CD8-positive, alpha-beta memory T cell (primary cell): ENCODE measurements around the gene AKT2. TPM values are rescaled to one million over a fixed set of nuclear protein-coding genes. Genes with fewer than 3 reads are reported as not detected.

Source experiments
- CTCF ChIA-PET: fragments of 350-600 bp; sonication (Branson Sonifier 250); formaldehyde crosslinking; loops from one replicate; lab custom pipeline; 2021; ENCODE audit warnings: antibody characterized with exemption; lab: Charles Lee
- POLR2A ChIA-PET: fragments of 350-600 bp; sonication (Branson Sonifier 250); formaldehyde crosslinking; loops from one replicate; lab custom pipeline; 2021; ENCODE audit warnings: antibody characterized with exemption; lab: Charles Lee
- DNase-seq, 5 donors: peaks; one replicate each; pipeline versions ENCODE4 v3.0.0 to v3.0.0-alpha.2; 2020 to 2022; ENCODE audit warnings: mixed read lengths in 1 of 5
- H3K27ac ChIP-seq: one replicate; pipeline ENCODE4 v1.7.0; 2013; ENCODE audit warnings: low read depth, mild to moderate bottlenecking, low read length, moderate library complexity
- H3K27me3 ChIP-seq: 2 replicates; pipeline ENCODE4 v1.7.0; 2013; ENCODE audit warnings: low read length, mild to moderate bottlenecking; ENCODE audit not compliant: insufficient read depth, poor library complexity, severe bottlenecking
- H3K36me3 ChIP-seq: 2 replicates; pipeline ENCODE4 v1.7.0; 2013; ENCODE audit warnings: mild to moderate bottlenecking, low read length, moderate library complexity; ENCODE audit not compliant: insufficient read depth
- H3K4me1 ChIP-seq: 2 replicates; pipeline ENCODE4 v1.7.0; 2013; ENCODE audit warnings: mild to moderate bottlenecking, low read length, moderate library complexity; ENCODE audit not compliant: insufficient read depth
- H3K4me3 ChIP-seq: 2 replicates; pipeline ENCODE4 v1.7.0; 2013; ENCODE audit warnings: mild to moderate bottlenecking, low read length
- H3K9me3 ChIP-seq: 2 replicates; pipeline ENCODE4 v1.7.0; 2013; ENCODE audit warnings: mild to moderate bottlenecking, low read length
- H3K27ac Mint-ChIP-seq, 8 donors: one replicate each; pipeline ENCODE4 v1.8.0; 2020 to 2021; ENCODE audit warnings: mixed read lengths in 8 of 8, mild to moderate bottlenecking in 6 of 8, inconsistent platforms in 3 of 8, moderate library complexity in 3 of 8
- H3K27me3 Mint-ChIP-seq, 2 donors: one replicate each; pipeline ENCODE4 v1.8.0; 2020 to 2021; ENCODE audit warnings: mixed read lengths in 2 of 2, mild to moderate bottlenecking in 1 of 2, moderate library complexity in 1 of 2
- H3K36me3 Mint-ChIP-seq, 3 donors: one replicate each; pipeline ENCODE4 v1.8.0; 2020 to 2021; ENCODE audit warnings: mixed read lengths in 3 of 3, inconsistent platforms in 1 of 3, mild to moderate bottlenecking in 1 of 3
- H3K4me1 Mint-ChIP-seq, 3 donors: one replicate each; pipeline ENCODE4 v1.8.0; 2020 to 2021; ENCODE audit warnings: mixed read lengths in 3 of 3, inconsistent platforms in 1 of 3, mild to moderate bottlenecking in 1 of 3
- H3K4me3 Mint-ChIP-seq, 7 donors: one replicate each; pipeline ENCODE4 v1.8.0; 2020 to 2021; ENCODE audit warnings: mixed read lengths in 7 of 7, mild to moderate bottlenecking in 6 of 7, moderate library complexity in 4 of 7, inconsistent platforms in 2 of 7
- H3K9me3 Mint-ChIP-seq, 5 donors: one replicate each; pipeline ENCODE4 v1.8.0; 2020 to 2022; ENCODE audit warnings: mixed read lengths in 5 of 5, mild to moderate bottlenecking in 3 of 5, moderate library complexity in 2 of 5, inconsistent platforms in 1 of 5
- polyA plus RNA-seq: library from polyadenylated mRNA; unstranded; fragments of 300-500 nt; fragmentation: Illumina TruSeq; gene quantifications from one replicate; pipeline ENCODE4 v1.2.3, GENCODE V29; 2021
- total RNA-seq, 2 experiments: library from RNA; stranded (reverse); gene quantifications; one replicate each; pipeline ENCODE4 v1.2.3, GENCODE V29; 2021

The AKT2 gene
- total and polyA plus RNA-seq, 3 experiments from 2014 or later = 27.0 to 132 (median 124) TPM

DNA sequence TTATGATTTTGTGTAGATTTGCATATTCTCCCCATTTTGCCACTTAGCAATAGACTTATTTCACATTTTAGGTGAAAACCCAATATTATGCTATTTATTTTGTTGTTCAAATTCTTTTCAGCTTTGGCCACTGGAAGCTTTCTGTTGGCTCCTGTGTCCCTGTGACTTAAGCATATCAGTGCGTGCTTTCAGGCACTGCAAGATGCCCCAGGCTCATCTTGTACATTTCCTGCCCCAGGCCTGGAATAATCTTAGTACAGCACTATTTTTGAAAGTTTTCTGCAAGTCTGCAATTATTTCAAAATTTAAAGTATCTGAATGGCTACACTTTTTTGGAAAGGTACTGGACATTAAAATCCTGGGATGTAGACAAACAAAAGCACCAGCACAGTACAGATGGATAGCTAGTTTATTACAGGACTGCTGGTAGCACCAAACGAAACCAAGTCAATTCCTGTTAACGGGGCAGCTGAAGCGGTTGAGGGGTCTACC, 55.2 kb downstream of the AKT2 start:
- Histone ChIP-seq H3K9me3 (no peaks in the 10 kb centered on the region), H3K27me3 (peaks cover 8% of the 10 kb centered on the region), H3K36me3 (no peaks in the 10 kb centered on the region), H3K4me1 (peaks cover 16% of the 10 kb centered on the region), H3K4me3 (no peak overlapping the region), H3K27ac (no peak overlapping the region)
- H3K27me3 Mint-ChIP-seq = peaks cover 14 to 16% of the 10 kb centered on the region in 2 donors
- H3K4me3 Mint-ChIP-seq = no peak overlapping the region
- ChIA-PET POLR2A (no interaction called here), CTCF (no interaction called here)
- peak overlapping the region in 1 of 8 donors; percentile 28 for H3K27ac Mint-ChIP-seq
- H3K9me3 Mint-ChIP-seq = peaks cover 0 to 6% (median 0%) of the 10 kb centered on the region in 5 donors
- peaks cover 9 to 17% (median 14%) of the 10 kb centered on the region in 3 donors for H3K4me1 Mint-ChIP-seq
- H3K36me3 Mint-ChIP-seq = peaks cover 5 to 18% (median 6%) of the 10 kb centered on the region in 3 donors
- no peak for DNase-seq

DNA sequence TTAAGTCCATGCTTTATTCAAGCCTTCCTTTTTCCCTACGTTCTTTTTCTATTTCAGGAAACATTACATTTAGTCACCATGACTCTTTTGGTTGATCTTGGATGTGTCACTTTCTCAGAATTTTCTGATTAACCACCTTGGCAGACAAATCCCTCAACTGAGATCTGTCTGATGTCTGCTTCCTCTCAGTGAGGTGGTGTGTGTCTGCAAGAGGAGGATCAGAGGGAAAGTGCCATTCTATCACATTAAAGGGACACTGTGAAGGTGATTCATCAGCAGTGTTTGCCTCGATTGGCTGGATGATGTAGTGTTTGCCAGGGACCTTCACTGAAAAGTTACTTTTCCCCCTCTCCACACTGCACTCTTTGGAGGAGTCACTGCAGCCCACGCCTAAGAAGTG, 55.7 kb downstream of the AKT2 start:
- Histone ChIP-seq H3K4me1 (peaks cover 16% of the 10 kb centered on the region), H3K4me3 (no peak overlapping the region), H3K27me3 (peaks cover 12% of the 10 kb centered on the region), H3K36me3 (no peaks in the 10 kb centered on the region), H3K27ac (no peak overlapping the region), H3K9me3 (no peaks in the 10 kb centered on the region)
- peaks cover 0 to 8% (median 0%) of the 10 kb centered on the region in 5 donors for H3K9me3 Mint-ChIP-seq
- peaks cover 9 to 17% (median 14%) of the 10 kb centered on the region in 3 donors for H3K4me1 Mint-ChIP-seq
- H3K27ac Mint-ChIP-seq = no peak overlapping the region
- peaks cover 5 to 13% (median 6%) of the 10 kb centered on the region in 3 donors for H3K36me3 Mint-ChIP-seq
- CTCF ChIA-PET = no interaction called here
- no peak for DNase-seq
- peaks cover 19 to 20% of the 10 kb centered on the region in 2 donors for H3K27me3 Mint-ChIP-seq
- H3K4me3 Mint-ChIP-seq = no peak overlapping the region
- POLR2A ChIA-PET = no interaction called here

DNA sequence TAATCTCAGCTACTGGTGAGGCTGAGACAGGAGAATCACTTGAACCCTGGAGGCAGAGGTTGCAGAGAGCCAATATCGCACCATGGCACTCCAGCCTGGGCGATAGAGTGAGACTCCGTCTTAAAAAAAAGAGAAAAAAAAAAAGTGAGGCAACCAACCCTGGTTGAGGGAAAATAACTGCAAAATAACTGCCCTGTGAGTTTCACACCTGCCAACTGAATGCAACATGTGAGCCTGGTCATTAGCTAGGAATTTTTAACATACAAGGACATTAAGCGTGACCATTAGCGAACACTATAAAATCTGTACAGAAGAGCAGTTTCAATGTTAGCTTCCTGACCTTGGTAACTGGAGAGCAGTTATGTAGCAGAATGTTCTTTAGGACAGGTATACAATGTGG, 56.3 kb downstream of the AKT2 start:
- peaks cover 0 to 8% (median 0%) of the 10 kb centered on the region in 5 donors for H3K9me3 Mint-ChIP-seq
- no peak overlapping the region for H3K27ac ChIP-seq
- peaks cover 2 to 6% (median 5%) of the 10 kb centered on the region in 3 donors for H3K36me3 Mint-ChIP-seq
- ChIA-PET CTCF (no interaction called here), POLR2A (interaction anchor here (0.6 kb wide), 1 partner anchor 106 kb away, joined by 6 read pairs; no protein-coding TSS in a partner anchor)
- H3K27ac Mint-ChIP-seq = peak overlapping the region in 1 of 8 donors; percentile 19
- H3K9me3 ChIP-seq = no peaks in the 10 kb centered on the region
- peaks cover 19 to 26% of the 10 kb centered on the region in 2 donors for H3K27me3 Mint-ChIP-seq
- H3K4me1 ChIP-seq = peaks cover 16% of the 10 kb centered on the region
- no peaks in the 10 kb centered on the region for H3K36me3 ChIP-seq
- peaks cover 18% of the 10 kb centered on the region for H3K27me3 ChIP-seq
- H3K4me3 Mint-ChIP-seq = no peak overlapping the region
- no peak for DNase-seq
- no peak overlapping the region for H3K4me3 ChIP-seq
- peaks cover 9 to 17% (median 14%) of the 10 kb centered on the region in 3 donors for H3K4me1 Mint-ChIP-seq

DNA sequence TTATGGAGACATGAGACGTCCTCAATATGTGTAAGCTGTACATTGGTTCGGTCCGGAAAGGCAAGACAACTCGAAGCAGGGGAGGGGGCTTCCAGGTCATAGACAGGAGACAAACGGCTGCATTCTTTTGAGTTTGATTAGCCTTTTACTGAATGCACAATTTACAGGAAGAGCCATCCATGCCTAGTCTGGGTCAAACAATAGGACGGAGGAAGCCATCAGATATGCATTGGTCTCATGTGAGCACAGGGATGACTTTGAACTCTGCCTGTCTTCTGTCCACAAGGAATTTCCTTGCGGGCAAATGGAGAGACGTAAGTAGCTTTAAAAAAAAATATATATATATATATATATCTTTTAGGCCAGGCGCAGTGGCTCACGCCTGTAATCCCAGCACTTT, 56.8 kb downstream of the AKT2 start:
- ChIA-PET POLR2A (interaction anchor here (0.6 kb wide), 1 partner anchor 107 kb away, joined by 6 read pairs; no protein-coding TSS in a partner anchor), CTCF (no interaction called here)
- Mint-ChIP-seq H3K4me3 (no peak overlapping the region), H3K4me1 (peaks cover 9 to 17% (median 17%) of the 10 kb centered on the region in 3 donors), H3K36me3 (peaks cover 2 to 5% (median 2%) of the 10 kb centered on the region in 3 donors), H3K27me3 (peaks cover 22 to 29% of the 10 kb centered on the region in 2 donors), H3K27ac (no peak overlapping the region), H3K9me3 (peaks cover 0 to 8% (median 0%) of the 10 kb centered on the region in 5 donors)
- peaks cover 22% of the 10 kb centered on the region for H3K27me3 ChIP-seq
- peaks cover 19% of the 10 kb centered on the region for H3K4me1 ChIP-seq
- DNase-seq = no peak
- H3K4me3 ChIP-seq = no peak overlapping the region
- no peaks in the 10 kb centered on the region for H3K9me3 ChIP-seq
- H3K27ac ChIP-seq = no peak overlapping the region
- H3K36me3 ChIP-seq = no peaks in the 10 kb centered on the region

DNA sequence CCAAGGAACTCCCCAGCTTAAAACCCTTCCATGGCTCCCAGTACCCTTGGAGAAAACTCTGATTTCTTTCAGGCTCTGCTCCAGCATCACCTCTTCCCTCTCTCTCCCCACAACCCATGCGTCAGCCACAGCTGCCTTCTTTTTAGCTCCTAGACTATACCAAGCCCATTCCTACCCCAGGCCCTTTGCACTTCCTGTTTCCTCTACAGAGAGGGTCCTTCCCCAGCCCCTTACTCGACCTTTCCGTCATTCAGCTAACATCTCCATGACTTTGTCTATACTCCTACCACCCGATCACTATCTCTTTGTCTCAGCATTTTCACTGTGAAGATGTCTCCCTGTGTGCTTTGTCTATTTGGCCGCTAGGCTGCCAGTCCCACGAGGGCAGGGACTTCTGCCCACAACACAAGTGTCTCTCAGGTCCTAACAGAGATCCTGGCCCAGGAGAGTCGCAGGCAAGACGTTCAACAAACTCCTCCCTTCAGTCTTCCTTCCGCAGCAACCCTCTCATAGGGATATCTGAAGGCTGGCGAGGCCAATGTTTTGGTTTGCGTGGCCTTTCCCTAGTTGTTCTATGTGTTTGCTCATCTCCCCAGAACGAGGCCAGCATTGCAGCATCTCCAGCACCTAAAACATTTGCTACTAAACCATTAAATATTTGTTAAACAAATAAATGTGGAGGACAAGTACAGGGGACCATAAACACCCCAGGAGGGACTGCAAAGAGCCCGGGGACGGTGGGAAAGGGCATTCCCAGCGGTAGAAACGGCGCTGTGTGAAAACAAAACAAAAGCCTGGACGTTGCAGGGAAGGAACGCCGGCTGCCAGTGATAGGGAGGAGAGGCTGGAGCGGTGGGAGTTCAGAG, 59.5 kb downstream of the AKT2 start:
- POLR2A ChIA-PET = interaction anchor here (0.5 kb wide), 1 partner anchor 82 kb away, joined by 3 read pairs; no protein-coding TSS in a partner anchor
- Mint-ChIP-seq H3K4me3 (peak overlapping the region in 5 of 7 donors; percentile 2 to 59 (median 45)), H3K4me1 (peaks cover 12 to 22% (median 17%) of the 10 kb centered on the region in 3 donors), H3K9me3 (peaks cover 0 to 8% (median 0%) of the 10 kb centered on the region in 5 donors), H3K27ac (peak overlapping the region in 3 of 8 donors; percentile 21 to 34 (median 22)), H3K36me3 (peaks cover 0 to 5% (median 2%) of the 10 kb centered on the region in 3 donors), H3K27me3 (peaks cover 30 to 42% of the 10 kb centered on the region in 2 donors)
- CTCF ChIA-PET = no interaction called here
- H3K27me3 ChIP-seq = peaks cover 22% of the 10 kb centered on the region
- no peaks in the 10 kb centered on the region for H3K36me3 ChIP-seq
- H3K4me3 ChIP-seq = no peak overlapping the region
- peaks cover 26% of the 10 kb centered on the region for H3K4me1 ChIP-seq
- H3K27ac ChIP-seq = no peak overlapping the region
- no peak for DNase-seq
- H3K9me3 ChIP-seq = no peaks in the 10 kb centered on the region

DNA sequence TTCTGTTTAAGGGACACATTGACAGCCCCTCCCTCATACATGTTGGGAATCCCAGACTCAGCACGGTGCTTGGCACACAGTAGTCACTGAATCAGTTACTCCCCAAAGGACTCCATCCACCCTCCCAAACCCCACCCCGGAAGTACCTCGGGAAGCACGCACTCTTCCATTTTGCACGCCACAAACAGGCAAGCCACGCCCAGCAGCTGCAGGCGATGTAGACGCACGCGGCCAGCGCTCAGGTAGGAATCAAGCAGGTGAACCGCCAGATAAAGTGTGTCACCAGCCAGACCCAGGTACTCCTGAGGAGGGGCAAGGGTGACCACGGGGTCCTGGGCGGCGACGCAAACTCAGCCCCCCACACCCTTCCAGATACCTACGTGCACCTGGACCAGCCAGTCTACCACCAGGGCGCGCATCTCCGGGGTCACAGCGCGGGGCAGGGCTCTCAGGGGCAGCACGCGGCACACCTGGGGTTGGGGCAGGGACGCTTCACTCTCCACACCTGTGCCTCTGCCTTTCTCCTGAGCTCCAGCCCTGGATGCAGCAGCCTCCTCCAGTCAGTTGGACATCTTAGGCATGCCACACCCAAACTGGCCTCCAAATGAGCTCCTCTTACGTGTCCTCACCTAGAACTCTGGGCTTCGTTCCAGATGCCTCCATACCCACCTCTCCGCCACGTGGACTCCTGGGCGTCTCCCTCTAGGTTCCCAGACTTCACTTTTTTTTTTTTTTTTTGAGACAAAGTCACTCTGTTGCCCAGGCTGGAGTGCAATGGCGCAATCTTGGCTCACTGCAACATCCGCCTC, 60.6 kb downstream of the AKT2 start:
- Histone ChIP-seq H3K27me3 (peaks cover 22% of the 10 kb centered on the region), H3K36me3 (no peaks in the 10 kb centered on the region), H3K4me3 (no peak overlapping the region), H3K9me3 (no peaks in the 10 kb centered on the region), H3K4me1 (peaks cover 26% of the 10 kb centered on the region), H3K27ac (no peak overlapping the region)
- peaks cover 0 to 8% (median 0%) of the 10 kb centered on the region in 5 donors for H3K9me3 Mint-ChIP-seq
- H3K27me3 Mint-ChIP-seq = peaks cover 37 to 49% of the 10 kb centered on the region in 2 donors
- CTCF ChIA-PET = no interaction called here
- peak overlapping the region in 1 of 8 donors; percentile 59 for H3K27ac Mint-ChIP-seq
- H3K4me1 Mint-ChIP-seq = peaks cover 11 to 22% (median 17%) of the 10 kb centered on the region in 3 donors
- POLR2A ChIA-PET = interaction anchor here (0.5 to 0.7 kb wide), 2 partner anchors 81 to 834 kb away, joined by 3 read pairs; partner anchors contain the start of gene PAF1
- no peak for DNase-seq
- H3K36me3 Mint-ChIP-seq = peaks cover 0 to 5% (median 2%) of the 10 kb centered on the region in 3 donors
- peak overlapping the region in 1 of 7 donors; percentile 40 for H3K4me3 Mint-ChIP-seq

DNA sequence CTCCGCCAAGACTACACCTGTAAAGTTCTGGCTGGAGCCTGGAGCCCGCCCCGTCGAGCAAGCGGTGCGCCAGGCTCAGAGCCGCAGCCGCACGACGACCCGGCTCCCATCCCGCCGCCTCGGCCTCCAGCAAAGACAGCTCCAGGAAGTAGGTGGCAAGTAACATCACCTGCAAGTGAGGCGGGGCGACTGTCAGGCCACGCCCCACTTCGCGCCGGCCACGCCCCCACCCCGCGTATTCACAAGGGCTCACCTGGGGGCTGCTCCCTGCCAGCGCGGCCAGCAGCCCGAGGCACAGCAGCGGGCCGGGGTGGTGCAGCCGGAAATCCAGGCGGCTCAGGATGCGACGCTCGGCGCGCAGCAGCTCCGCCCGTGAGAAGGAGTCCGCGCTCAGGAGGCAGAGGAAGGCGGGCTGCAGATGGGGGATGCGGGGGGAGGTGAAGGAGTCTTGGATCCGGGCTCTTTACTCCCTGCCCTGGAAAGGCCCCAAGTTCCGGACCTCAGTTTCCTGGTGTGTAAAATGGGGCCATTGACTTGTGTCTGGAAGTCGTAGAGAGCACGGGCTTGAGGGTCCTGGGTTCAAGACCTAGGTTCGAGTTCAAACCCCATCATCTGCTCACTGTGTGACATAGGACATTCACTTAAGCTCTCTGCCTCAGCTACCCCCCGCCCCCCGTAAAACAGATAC, 61.9 kb downstream of the AKT2 start:
- peaks cover 26% of the 10 kb centered on the region for H3K4me1 ChIP-seq
- peaks cover 0 to 5% (median 3%) of the 10 kb centered on the region in 3 donors for H3K36me3 Mint-ChIP-seq
- no peaks in the 10 kb centered on the region for H3K9me3 ChIP-seq
- peaks cover 11 to 25% (median 17%) of the 10 kb centered on the region in 3 donors for H3K4me1 Mint-ChIP-seq
- no peak overlapping the region for H3K27ac ChIP-seq
- DNase-seq = peak in 3 of 5 donors; percentile 17 to 43 (median 38)
- peaks cover 27% of the 10 kb centered on the region for H3K27me3 ChIP-seq
- peaks cover 0 to 8% (median 0%) of the 10 kb centered on the region in 5 donors for H3K9me3 Mint-ChIP-seq
- H3K27me3 Mint-ChIP-seq = peaks cover 42 to 62% of the 10 kb centered on the region in 2 donors
- POLR2A ChIA-PET = no interaction called here
- no peak overlapping the region for H3K27ac Mint-ChIP-seq
- H3K4me3 Mint-ChIP-seq = no peak overlapping the region
- no peak overlapping the region for H3K4me3 ChIP-seq
- H3K36me3 ChIP-seq = no peaks in the 10 kb centered on the region
- CTCF ChIA-PET = interaction anchor here (1.0 to 1.5 kb wide), 2 partner anchors 82 to 83 kb away, joined by 4 to 10 read pairs; no protein-coding TSS in a partner anchor
